GM12878 (cell line): ENCODE results near the gene UBE2D3. TPM values are rescaled to one million over a fixed set of nuclear protein-coding genes. Genes with fewer than 3 reads are reported as not detected.

Experiments used
- ASH2L ChIP-seq: fragments of 300-600, 200-600 bp; sonication (generic); IDR thresholded peaks from 2 replicates; pipeline ENCODE4 v1.6.1; 2017; ENCODE audit warnings: low read depth, mild to moderate bottlenecking, borderline replicate concordance
- ATF2 ChIP-seq: IDR thresholded peaks from 2 replicates; pipeline ENCODE4 v1.6.1; 2012; ENCODE audit warnings: low read length, inconsistent platforms
- CBX5 ChIP-seq: sonication (generic); IDR thresholded peaks from 2 replicates; pipeline ENCODE4 v1.6.1; 2016; ENCODE audit warnings: low read depth, moderate library complexity, mild to moderate bottlenecking, inconsistent platforms
- CREB1 ChIP-seq: IDR thresholded peaks from 2 replicates; pipeline ENCODE4 v1.6.1; 2012; ENCODE audit warnings: low read depth, mild to moderate bottlenecking, inconsistent platforms
- EGR1 ChIP-seq, 2 experiments: IDR thresholded peaks; 1 replicate in 1 of 2; 2 replicates in 1 of 2; pipeline ENCODE4 v1.6.1; 2011 to 2012; ENCODE audit warnings: low read depth in 2 of 2, low read length in 2 of 2, borderline replicate concordance in 1 of 2, mild to moderate bottlenecking in 1 of 2, moderate library complexity in 1 of 2
- EP300 ChIP-seq, 2 experiments: fragments of 150-350 bp in 1 of 2; IDR thresholded peaks; 2 replicates each; pipeline ENCODE4 v1.6.1; 2011 to 2012; ENCODE audit warnings: low read depth in 2 of 2, low read length in 2 of 2, borderline replicate concordance in 1 of 2, improper control_type of control experiment in 1 of 2, inconsistent platforms in 1 of 2; ENCODE audit not compliant: control insufficient read depth in 1 of 2
- ETV6 ChIP-seq, 2 experiments: fragments of 450-650 bp in 1 of 2; IDR thresholded peaks in 1 of 2; conservative IDR thresholded peaks in 1 of 2; 2 replicates each; pipeline ENCODE4 v1.6.1; 2014; ENCODE audit warnings: antibody characterized with exemption in 1 of 2, borderline replicate concordance in 1 of 2, low read depth in 1 of 2, mild to moderate bottlenecking in 1 of 2, moderate library complexity in 1 of 2
- EZH2 ChIP-seq: IDR thresholded peaks from 2 replicates; pipeline ENCODE4 v1.6.1; 2012; ENCODE audit warnings: low read depth, mild to moderate bottlenecking, control low read depth, inconsistent platforms, low read length, borderline replicate concordance; ENCODE audit not compliant: control insufficient read depth
- IRF4 ChIP-seq: IDR thresholded peaks from 2 replicates; pipeline ENCODE4 v1.6.1; 2011; ENCODE audit warnings: low read depth, low read length
- NFIC ChIP-seq: IDR thresholded peaks from 2 replicates; pipeline ENCODE4 v1.6.1; 2012; ENCODE audit warnings: low read depth, mild to moderate bottlenecking, inconsistent platforms, low read length, moderate library complexity
- NFYA ChIP-seq: IDR thresholded peaks from 2 replicates; pipeline ENCODE4 v1.6.1; 2011; ENCODE audit warnings: low read depth, mild to moderate bottlenecking, low read length, improper control_type of control experiment, borderline replicate concordance
- POLR2AphosphoS5 ChIP-seq: IDR thresholded peaks from 2 replicates; pipeline ENCODE4 v1.6.1; 2011; ENCODE audit warnings: mild to moderate bottlenecking, low read length, inconsistent platforms
- RAD21 ChIP-seq: IDR thresholded peaks from 2 replicates; pipeline ENCODE4 v1.6.1; 2011; ENCODE audit warnings: mild to moderate bottlenecking, low read depth, low read length, moderate library complexity; ENCODE audit not compliant: insufficient read depth
- SREBF1 ChIP-seq: IDR thresholded peaks from 2 replicates; pipeline ENCODE4 v1.6.1; 2012; ENCODE audit warnings: mild to moderate bottlenecking, low read length
- YY1 ChIP-seq: IDR thresholded peaks from 2 replicates; pipeline ENCODE4 v1.6.1; 2011; ENCODE audit warnings: low read depth, mild to moderate bottlenecking, low read length
- ZNF592 ChIP-seq: fragments of 450-650 bp; IDR thresholded peaks from 2 replicates; pipeline ENCODE4 v1.6.1; 2017; ENCODE audit warnings: mild to moderate bottlenecking, moderate library complexity
- polyA plus RNA-seq, 11 experiments: library from polyadenylated mRNA; depleted of rRNA in 4 of 11; unstranded in 6 of 11; stranded (reverse) in 5 of 11; fragments of >200 nt; fragmentation: Nextera tagmentation in 4 of 11; fragmentation: Illumina TruSeq in 1 of 11; extraction: Ambion mirVana in 4 of 11; extraction: Trizol in 1 of 11; gene quantifications; 1 replicate in 1 of 11; 2 replicates in 10 of 11; pipeline versions ENCODE4 v1.2.1 to v1.2.3, GENCODE V29; 2011 to 2016; ENCODE audit warnings: inconsistent platforms in 2 of 11, missing spikeins in 2 of 11, low read depth in 1 of 11
- total RNA-seq, 4 experiments: library from RNA; depleted of rRNA in 3 of 4; stranded (reverse); fragments of >200 nt in 3 of 4; fragmentation: Illumina TruSeq in 1 of 4; extraction: Trizol in 1 of 4; gene quantifications; 2 replicates each; pipeline versions ENCODE4 v1.2.1 to v1.2.3, GENCODE V29; 2013 to 2021
- TF ChIP-seq, protein P1 (sequence below), 3 experiments: IDR thresholded peaks in 2 of 3; conservative IDR thresholded peaks in 1 of 3; 2 replicates each; pipeline ENCODE4 v1.5.1; 2011; ENCODE audit warnings: low read depth in 3 of 3, low read length in 3 of 3, mild to moderate bottlenecking in 3 of 3, control low read depth in 2 of 3, moderate library complexity in 2 of 3, inconsistent platforms in 1 of 3, mixed read lengths in 1 of 3; ENCODE audit not compliant: control insufficient read depth in 2 of 3, insufficient read depth in 1 of 3; ENCODE audit errors: extremely low read depth in 1 of 3
- TF ChIP-seq, protein P2 (sequence below): fragments of 450-650 bp; conservative IDR thresholded peaks from 2 replicates; pipeline ENCODE4 v1.6.1; 2017; ENCODE audit warnings: mild to moderate bottlenecking, moderate library complexity

UBE2D3 gene
- total and polyA plus RNA-seq, 10 of the 15 experiments (the other 5 are each of a cell fraction or from before 2014, with no cell fraction given): 162 to 572 (median 395) TPM

GRCh38 chr4:102759831-102760644 lies 67.3 kb downstream of the UBE2D3 start (continued):
- TF ChIP-seq SREBF1: no peak
- TF ChIP-seq CBX5: no peak
- peak; percentile 41; the same call in 1 of the 2 replicates for TF ChIP-seq POLR2AphosphoS5
- TF ChIP-seq NFYA: no peak
- no peak for TF ChIP-seq EGR1 (IDR thresholded peaks at IDR 0.05; ENCODE audit: borderline replicate concordance in 1 of 2, low read depth in 2 of 2, low read length in 2 of 2)
- peak; percentile 40 to 76; a peak in 1 of 4 replicates for TF ChIP-seq EP300 (IDR thresholded peaks at IDR 0.05; ENCODE audit: borderline replicate concordance in 1 of 2, control insufficient read depth in 1 of 2, low read depth in 2 of 2, low read length in 2 of 2)
- TF ChIP-seq YY1: no peak
- TF ChIP-seq ZNF592: no peak
- no peak for TF ChIP-seq EZH2
- TF ChIP-seq CREB1: peak; percentile 75
- TF ChIP-seq ETV6 (conservative IDR thresholded peaks at IDR 0.05 in 1 of 2, IDR thresholded peaks at IDR 0.05 in 1 of 2; ENCODE audit: borderline replicate concordance in 1 of 2, low read depth in 1 of 2): peak in 1 of 2 experiments; percentile 50; a peak in 1 of 4 replicates
- 0 out of 2 replicates have a peak, but pooled peaks have one; percentile 19 for TF ChIP-seq IRF4
- TF ChIP-seq, protein P1, sequence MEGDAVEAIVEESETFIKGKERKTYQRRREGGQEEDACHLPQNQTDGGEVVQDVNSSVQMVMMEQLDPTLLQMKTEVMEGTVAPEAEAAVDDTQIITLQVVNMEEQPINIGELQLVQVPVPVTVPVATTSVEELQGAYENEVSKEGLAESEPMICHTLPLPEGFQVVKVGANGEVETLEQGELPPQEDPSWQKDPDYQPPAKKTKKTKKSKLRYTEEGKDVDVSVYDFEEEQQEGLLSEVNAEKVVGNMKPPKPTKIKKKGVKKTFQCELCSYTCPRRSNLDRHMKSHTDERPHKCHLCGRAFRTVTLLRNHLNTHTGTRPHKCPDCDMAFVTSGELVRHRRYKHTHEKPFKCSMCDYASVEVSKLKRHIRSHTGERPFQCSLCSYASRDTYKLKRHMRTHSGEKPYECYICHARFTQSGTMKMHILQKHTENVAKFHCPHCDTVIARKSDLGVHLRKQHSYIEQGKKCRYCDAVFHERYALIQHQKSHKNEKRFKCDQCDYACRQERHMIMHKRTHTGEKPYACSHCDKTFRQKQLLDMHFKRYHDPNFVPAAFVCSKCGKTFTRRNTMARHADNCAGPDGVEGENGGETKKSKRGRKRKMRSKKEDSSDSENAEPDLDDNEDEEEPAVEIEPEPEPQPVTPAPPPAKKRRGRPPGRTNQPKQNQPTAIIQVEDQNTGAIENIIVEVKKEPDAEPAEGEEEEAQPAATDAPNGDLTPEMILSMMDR (IDR thresholded peaks at IDR 0.05 in 2 of 3, conservative IDR thresholded peaks at IDR 0.05 in 1 of 3; ENCODE audit: control insufficient read depth in 2 of 3, extremely low read depth in 1 of 3, insufficient read depth in 1 of 3, low read depth in 3 of 3, low read length in 3 of 3): no peak
- TF ChIP-seq, protein P2, sequence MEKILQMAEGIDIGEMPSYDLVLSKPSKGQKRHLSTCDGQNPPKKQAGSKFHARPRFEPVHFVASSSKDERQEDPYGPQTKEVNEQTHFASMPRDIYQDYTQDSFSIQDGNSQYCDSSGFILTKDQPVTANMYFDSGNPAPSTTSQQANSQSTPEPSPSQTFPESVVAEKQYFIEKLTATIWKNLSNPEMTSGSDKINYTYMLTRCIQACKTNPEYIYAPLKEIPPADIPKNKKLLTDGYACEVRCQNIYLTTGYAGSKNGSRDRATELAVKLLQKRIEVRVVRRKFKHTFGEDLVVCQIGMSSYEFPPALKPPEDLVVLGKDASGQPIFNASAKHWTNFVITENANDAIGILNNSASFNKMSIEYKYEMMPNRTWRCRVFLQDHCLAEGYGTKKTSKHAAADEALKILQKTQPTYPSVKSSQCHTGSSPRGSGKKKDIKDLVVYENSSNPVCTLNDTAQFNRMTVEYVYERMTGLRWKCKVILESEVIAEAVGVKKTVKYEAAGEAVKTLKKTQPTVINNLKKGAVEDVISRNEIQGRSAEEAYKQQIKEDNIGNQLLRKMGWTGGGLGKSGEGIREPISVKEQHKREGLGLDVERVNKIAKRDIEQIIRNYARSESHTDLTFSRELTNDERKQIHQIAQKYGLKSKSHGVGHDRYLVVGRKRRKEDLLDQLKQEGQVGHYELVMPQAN: no peak
- no peak for TF ChIP-seq RAD21
- TF ChIP-seq ASH2L: no peak
- peak; percentile 50; the same call in 1 of the 2 replicates for TF ChIP-seq NFIC
- TF ChIP-seq ATF2: 0 out of 2 replicates have a peak, but pooled peaks have one; percentile 49
